Small intestine (tissue), 7 donors: ENCODE results near the gene IGSF11. TPM values are rescaled to one million over a fixed set of nuclear protein-coding genes. Genes with fewer than 3 reads are reported as not detected.

Experiments
- DNase-seq, 2 donors: peaks; one replicate each; pipeline versions ENCODE4 v3.0.0 to v3.0.0-alpha.2; 2013
- FAIRE-seq: peaks from 2 replicates; lab custom pipeline; 2012; peaks lifted over from hg19 to GRCh38; lab: Jason Lieb, UNC
- H3K27ac ChIP-seq, 3 donors: one replicate each; pipeline ENCODE4 v1.5.1; 2013; ENCODE audit warnings: low read length in 2 of 3, mild to moderate bottlenecking in 2 of 3, control low read depth in 1 of 3, inconsistent platforms in 1 of 3, low read depth in 1 of 3, moderate library complexity in 1 of 3
- H3K27me3 ChIP-seq, 3 donors: one replicate each; pipeline ENCODE4 v1.6.1; 2013; ENCODE audit warnings: low read length in 3 of 3, inconsistent platforms in 1 of 3; ENCODE audit not compliant: control insufficient read depth in 3 of 3, insufficient read depth in 3 of 3
- H3K36me3 ChIP-seq, 3 donors: one replicate each; pipeline ENCODE4 v1.6.1; 2013; ENCODE audit warnings: low read length in 3 of 3, inconsistent platforms in 1 of 3, low read depth in 1 of 3, mild to moderate bottlenecking in 1 of 3, moderate library complexity in 1 of 3; ENCODE audit not compliant: control insufficient read depth in 3 of 3, insufficient read depth in 2 of 3
- H3K4me1 ChIP-seq, 3 donors: one replicate each; pipeline ENCODE4 v1.6.1; 2013; ENCODE audit warnings: low read length in 2 of 3, inconsistent platforms in 1 of 3, low read depth in 1 of 3, mild to moderate bottlenecking in 1 of 3, moderate library complexity in 1 of 3; ENCODE audit not compliant: control insufficient read depth in 3 of 3, insufficient read depth in 2 of 3
- H3K4me3 ChIP-seq, 3 donors: one replicate each; pipeline ENCODE4 v1.5.1; 2013; ENCODE audit warnings: low read length in 3 of 3, control low read depth in 1 of 3, inconsistent platforms in 1 of 3, low read depth in 1 of 3, mild to moderate bottlenecking in 1 of 3, moderate library complexity in 1 of 3
- H3K9me3 ChIP-seq, 2 donors: one replicate each; pipeline ENCODE4 v1.6.1; 2013; ENCODE audit warnings: low read depth in 1 of 2, low read length in 1 of 2; ENCODE audit not compliant: control insufficient read depth in 2 of 2, insufficient read depth in 1 of 2
- WGBS, 3 donors: extraction: QIAGEN DNeasy Blood & Tissue Kit; methylation state at CpG; one replicate each; pipeline ENCODE4 v1.1.7; 2013; 5-methylcytosine and 5-hydroxymethylcytosine counted together
- polyA plus RNA-seq, 4 donors: library from polyadenylated mRNA; stranded (reverse) in 3 of 4; unstranded in 1 of 4; fragments of 200-250 nt in 3 of 4; fragments of 120-200 nt in 1 of 4; gene quantifications; one replicate each; pipeline versions ENCODE4 v1.2.1 to v1.2.3, GENCODE V29; 2013
- donor health status: healthy with polysubstance abuse.
- donor health status: control.
- donor health status: control.
- donor health status: Bipolar disorder and iron deficiency.
- donor health status: healthy.

IGSF11 gene
- polyA plus RNA-seq, 4 donors, result 0.43 to 0.51 TPM; not detected in 2

- H3K36me3 ChIP-seq, result no peaks in the 10 kb centered on the region
- 71 to 89% (median 88%) methylated on average over 2 of the region's 2 CpGs for WGBS, 3 donors
- H3K4me1 ChIP-seq, result no peaks in the 10 kb centered on the region
- DNase-seq, result no peak
- H3K27ac ChIP-seq, result no peak overlapping the region
- H3K27me3 ChIP-seq, result peaks cover 0 to 8% (median 6%) of the 10 kb centered on the region in 3 donors
- no peak overlapping the region for H3K4me3 ChIP-seq
- no peaks in the 10 kb centered on the region for H3K9me3 ChIP-seq
- FAIRE-seq, result no peak
These were observed 7.5 kb upstream of the IGSF11 start for GRCh38 chr3:119042162-119042561.

GRCh38 chr3:119035014-119035346 is 334 bp upstream of the IGSF11 start:
- Histone ChIP-seq H3K27ac (no peak overlapping the region), H3K9me3 (no peaks in the 10 kb centered on the region), H3K36me3 (no peaks in the 10 kb centered on the region), H3K4me3 (peak overlapping the region in 1 of 3 donors; percentile 51), H3K4me1 (peaks cover 0 to 4% (median 0%) of the 10 kb centered on the region in 3 donors), H3K27me3 (peaks cover 0 to 28% (median 15%) of the 10 kb centered on the region in 3 donors)
- WGBS, 3 donors, result 1 to 3% (median 1%) methylated on average over 15 to 18 of the region's 18 CpGs
- DNase-seq (no peak), FAIRE-seq (no peak)

- WGBS, 3 donors, result 45 to 50% (median 49%) methylated on average over 14 of the region's 14 CpGs
- peaks cover 0 to 4% (median 0%) of the 10 kb centered on the region in 3 donors for H3K4me1 ChIP-seq
- no peaks in the 10 kb centered on the region for H3K9me3 ChIP-seq
- H3K27ac ChIP-seq, result no peak overlapping the region
- H3K36me3 ChIP-seq, result no peaks in the 10 kb centered on the region
- DNase-seq (no peak), FAIRE-seq (no peak)
- H3K27me3 ChIP-seq, result peaks cover 0 to 24% (median 13%) of the 10 kb centered on the region in 3 donors
- H3K4me3 ChIP-seq, result peak overlapping the region; percentile 20 to 55 (median 51)
These were observed 1.0 kb downstream of the IGSF11 start for GRCh38 chr3:119033393-119034255.

- no peaks in the 10 kb centered on the region for H3K4me1 ChIP-seq
- 90 to 91% (median 90%) methylated on average over 3 of the region's 3 CpGs for WGBS, 3 donors
- no peak overlapping the region for H3K27ac ChIP-seq
- no peaks in the 10 kb centered on the region for H3K27me3 ChIP-seq
- no peaks in the 10 kb centered on the region for H3K9me3 ChIP-seq
- H3K4me3 ChIP-seq, result no peak overlapping the region
- DNase-seq (no peak), FAIRE-seq (no peak)
- H3K36me3 ChIP-seq, result no peaks in the 10 kb centered on the region
These were observed 9.4 kb downstream of the IGSF11 start for GRCh38 chr3:119025171-119025795.

- Histone ChIP-seq H3K9me3 (no peaks in the 10 kb centered on the region), H3K27me3 (no peaks in the 10 kb centered on the region), H3K27ac (no peak overlapping the region), H3K4me1 (no peaks in the 10 kb centered on the region), H3K4me3 (no peak overlapping the region), H3K36me3 (no peaks in the 10 kb centered on the region)
- DNase-seq, result no peak
- WGBS, 3 donors, result 34 to 52% (median 45%) methylated on average over 4 of the region's 4 CpGs
- FAIRE-seq, result no peak
These were observed 14.7 kb downstream of the IGSF11 start for GRCh38 chr3:119019767-119020518.

- DNase-seq, result no peak
- FAIRE-seq, result no peak
- Histone ChIP-seq H3K27me3 (no peaks in the 10 kb centered on the region), H3K9me3 (no peaks in the 10 kb centered on the region), H3K4me3 (no peak overlapping the region), H3K27ac (no peak overlapping the region), H3K4me1 (no peaks in the 10 kb centered on the region), H3K36me3 (no peaks in the 10 kb centered on the region)
- WGBS, 3 donors, result 76 to 91% (median 90%) methylated on average over 1 of the region's 1 CpG
These were observed 15.8 kb downstream of the IGSF11 start for GRCh38 chr3:119018690-119019463.

- H3K4me3 ChIP-seq, result no peak overlapping the region
- WGBS, 3 donors, result 47 to 78% (median 54%) methylated on average over 2 of the region's 2 CpGs
- no peaks in the 10 kb centered on the region for H3K36me3 ChIP-seq
- no peaks in the 10 kb centered on the region for H3K4me1 ChIP-seq
- no peaks in the 10 kb centered on the region for H3K27me3 ChIP-seq
- H3K27ac ChIP-seq, result no peak overlapping the region
- DNase-seq (no peak), FAIRE-seq (no peak)
- no peaks in the 10 kb centered on the region for H3K9me3 ChIP-seq
These were observed 18.7 kb downstream of the IGSF11 start for GRCh38 chr3:119015942-119016341.

- FAIRE-seq, result no peak
- DNase-seq, result no peak
- H3K9me3 ChIP-seq, result no peaks in the 10 kb centered on the region
- H3K27me3 ChIP-seq, result no peaks in the 10 kb centered on the region
- H3K4me1 ChIP-seq, result no peaks in the 10 kb centered on the region
- 38 to 65% (median 57%) methylated on average over 3 of the region's 3 CpGs for whole genome bisulfite sequencing, 3 donors
- H3K4me3 ChIP-seq, result no peak overlapping the region
- H3K36me3 ChIP-seq, result no peaks in the 10 kb centered on the region
- no peak overlapping the region for H3K27ac ChIP-seq
These were observed 20.7 kb downstream of the IGSF11 start for GRCh38 chr3:119013951-119014350.
